GM12878 (cell line): ENCODE measurements around the gene ZDHHC14. TPM values are rescaled to one million over a fixed set of nuclear protein-coding genes. Genes with fewer than 3 reads are reported as not detected.

ENCODE experiments used
- ATAC-seq: fragments of 200-7000 bp; cut with Tn5 transposase; 3 replicates; pipeline ENCODE4 v1.9.1; 2020; ENCODE audit warnings: mild to moderate bottlenecking, moderate library complexity
- BruUV-seq: library from RNA; stranded (reverse); fragments of 400-500 nt; replicated peaks from 2 replicates; lab custom pipeline; 2021; lab: Mats Ljungman, UMichigan
- CTCF ChIA-PET: fragments of 300-600 bp; sonication (Branson Sonifier 250); formaldehyde crosslinking; extraction: SDS; loops from one replicate; lab custom pipeline; 2021; ENCODE audit warnings: inconsistent platforms; lab: Yijun Ruan, JAX
- POLR2A ChIA-PET: fragments of 350-600 bp; formaldehyde crosslinking; extraction: SDS; loops from one replicate; lab custom pipeline; 2021; ENCODE audit warnings: inconsistent platforms; lab: Charles Lee
- RAD21 ChIA-PET: fragments of 300-600 bp; sonication (Branson Sonifier 250); formaldehyde crosslinking; loops from one replicate; lab custom pipeline; 2023; ENCODE audit warnings: antibody characterized with exemption; ENCODE audit not compliant: unreplicated experiment; lab: Charles Lee
- SMC1A ChIA-PET: fragments of 300-600 bp; sonication (Branson Sonifier 250); formaldehyde crosslinking; loops from one replicate; lab custom pipeline; 2023; ENCODE audit not compliant: unreplicated experiment, uncharacterized antibody; lab: Charles Lee
- DNase-seq: peaks from one replicate; pipeline ENCODE4 v3.0.0-alpha.2; 2011; ENCODE audit warnings: low read depth, low spot score
- FAIRE-seq: peaks from 3 replicates; lab custom pipeline; 2011; peaks lifted over from hg19 to GRCh38; lab: Jason Lieb, UNC
- H2AFZ ChIP-seq: 2 replicates; pipeline ENCODE4 v1.6.0; 2011; ENCODE audit warnings: low read depth, low read length, control low read depth; ENCODE audit not compliant: control insufficient read depth
- H3K27ac ChIP-seq: 2 replicates; pipeline ENCODE4 v1.5.1; 2011; ENCODE audit warnings: control low read depth; ENCODE audit not compliant: control insufficient read depth, insufficient read depth
- H3K27me3 ChIP-seq, 2 experiments: replicated peaks in 1 of 2; 2 replicates each; pipeline versions ENCODE4 v1.6.0 to v1.6.1; 2011; ENCODE audit warnings: low read length in 1 of 2; ENCODE audit not compliant: control insufficient read depth in 2 of 2, insufficient read depth in 2 of 2
- H3K36me3 ChIP-seq, 2 experiments: 2 replicates each; pipeline ENCODE4 v1.5.1; 2011; ENCODE audit warnings: low read length in 1 of 2; ENCODE audit not compliant: control insufficient read depth in 2 of 2, insufficient read depth in 2 of 2
- H3K4me1 ChIP-seq: 2 replicates; pipeline ENCODE4 v1.6.1; 2011; ENCODE audit warnings: mild to moderate bottlenecking, low read length, moderate library complexity, mixed read lengths; ENCODE audit not compliant: control insufficient read depth, insufficient read depth
- H3K4me2 ChIP-seq: 2 replicates; pipeline ENCODE4 v1.6.0; 2011; ENCODE audit warnings: control low read depth; ENCODE audit not compliant: control insufficient read depth, insufficient read depth
- H3K4me3 ChIP-seq: fragments of 200-600 bp; sonication (generic); 2 replicates; pipeline ENCODE4 v1.5.1; 2016
- H3K79me2 ChIP-seq: 2 replicates; pipeline ENCODE4 v1.6.0; 2011; ENCODE audit warnings: low read length; ENCODE audit not compliant: control insufficient read depth, insufficient read depth
- H3K9ac ChIP-seq: 2 replicates; pipeline ENCODE4 v1.8.0; 2011; ENCODE audit warnings: low read length, control low read depth, mixed read lengths; ENCODE audit not compliant: control insufficient read depth, insufficient read depth
- H3K9me3 ChIP-seq: replicated peaks from 3 replicates; pipeline ENCODE4 v1.5.1; 2011; ENCODE audit warnings: mild to moderate bottlenecking, low read length; ENCODE audit not compliant: control insufficient read depth, insufficient read depth
- H4K20me1 ChIP-seq: 2 replicates; pipeline ENCODE4 v1.6.0; 2011; ENCODE audit not compliant: control insufficient read depth, insufficient read depth
- BHLHE40 ChIP-seq, 2 experiments: fragments of 450-650 bp in 1 of 2; IDR thresholded peaks; 2 replicates each; pipeline ENCODE4 v1.6.1; 2011 to 2017; ENCODE audit warnings: low read depth in 2 of 2, borderline replicate concordance in 1 of 2, improper control_type of control experiment in 1 of 2, low read length in 1 of 2, mild to moderate bottlenecking in 1 of 2
- DPF2 ChIP-seq: fragments of 450-650 bp; IDR thresholded peaks from 2 replicates; pipeline ENCODE4 v1.6.1; 2017; ENCODE audit warnings: mild to moderate bottlenecking
- E2F8 ChIP-seq: fragments of 450-650 bp; IDR thresholded peaks from 2 replicates; pipeline ENCODE4 v1.6.1; 2018; ENCODE audit warnings: mild to moderate bottlenecking, low read depth, moderate library complexity; ENCODE audit not compliant: partially characterized antibody
- FOS ChIP-seq: IDR thresholded peaks from 3 replicates; pipeline ENCODE4 v1.6.1; 2011; ENCODE audit warnings: borderline replicate concordance; ENCODE audit not compliant: insufficient read length; ENCODE audit errors: extremely low read depth
- FOXK2 ChIP-seq: fragments of 450-650 bp; IDR thresholded peaks from 2 replicates; pipeline ENCODE4 v1.6.1; 2017; ENCODE audit warnings: mild to moderate bottlenecking, moderate library complexity
- HDAC2 ChIP-seq: fragments of 200-600 bp; sonication (generic); IDR thresholded peaks from 2 replicates; pipeline ENCODE4 v1.6.1; 2017
- LARP7 ChIP-seq: fragments of 450-650 bp; IDR thresholded peaks from 2 replicates; pipeline ENCODE4 v1.6.1; 2017; ENCODE audit warnings: mild to moderate bottlenecking
- NFYA ChIP-seq: IDR thresholded peaks from 2 replicates; pipeline ENCODE4 v1.6.1; 2011; ENCODE audit warnings: low read depth, mild to moderate bottlenecking, low read length, improper control_type of control experiment, borderline replicate concordance
- RBBP5 ChIP-seq: fragments of 200-600 bp; sonication (generic); conservative IDR thresholded peaks from 2 replicates; pipeline ENCODE4 v1.6.1; 2016
- SMARCA5 ChIP-seq: fragments of 450-650 bp; IDR thresholded peaks from 2 replicates; pipeline ENCODE4 v1.6.1; 2017; ENCODE audit warnings: mild to moderate bottlenecking
- SUPT20H ChIP-seq: IDR thresholded peaks from 2 replicates; pipeline ENCODE4 v1.6.1; 2011; ENCODE audit warnings: low read depth, mild to moderate bottlenecking, low read length, moderate library complexity, borderline replicate concordance; ENCODE audit not compliant: control insufficient read depth
- TCF7 ChIP-seq: IDR thresholded peaks from 2 replicates; pipeline ENCODE4 v1.6.1; 2014; ENCODE audit warnings: antibody characterized with exemption, borderline replicate concordance
- ZNF384 ChIP-seq: IDR thresholded peaks from 2 replicates; pipeline ENCODE4 v1.6.1; 2012; ENCODE audit warnings: low read depth, mild to moderate bottlenecking, low read length, improper control_type of control experiment, borderline replicate concordance
- WGBS: methylation state at CpG from one replicate; pipeline ENCODE4 v1.1.6; 2016; ENCODE audit warnings: low lambda C conversion rate; ENCODE audit not compliant: insufficient replicate concordance, insufficient coverage; ENCODE audit errors: missing lambda C conversion rate; 5-methylcytosine and 5-hydroxymethylcytosine counted together
- in situ Hi-C: fragments of 300-500 bp; cut with MboI; formaldehyde crosslinking; loops from 9 replicates; pipeline ENCODE4 v1.14.3; 2018; ENCODE audit warnings: mixed read lengths
- intact Hi-C: fragments of 100-400 bp; cut with micrococcal nuclease; formaldehyde crosslinking; loops from one replicate; pipeline ENCODE4 v1.14.2; 2022; ENCODE audit not compliant: unreplicated experiment
- polyA plus RNA-seq, 11 experiments: library from polyadenylated mRNA; depleted of rRNA in 4 of 11; unstranded in 6 of 11; stranded (reverse) in 5 of 11; fragments of >200 nt; fragmentation: Nextera tagmentation in 4 of 11; fragmentation: Illumina TruSeq in 1 of 11; extraction: Ambion mirVana in 4 of 11; extraction: Trizol in 1 of 11; gene quantifications; 1 replicate in 1 of 11; 2 replicates in 10 of 11; pipeline versions ENCODE4 v1.2.1 to v1.2.3, GENCODE V29; 2011 to 2016; ENCODE audit warnings: inconsistent platforms in 2 of 11, missing spikeins in 2 of 11, low read depth in 1 of 11
- total RNA-seq, 4 experiments: library from RNA; depleted of rRNA in 3 of 4; stranded (reverse); fragments of >200 nt in 3 of 4; fragmentation: Illumina TruSeq in 1 of 4; extraction: Trizol in 1 of 4; gene quantifications; 2 replicates each; pipeline versions ENCODE4 v1.2.1 to v1.2.3, GENCODE V29; 2013 to 2021

ZDHHC14 gene
- total and polyA plus RNA-seq, 10 of the 15 experiments (the other 5 are each of a cell fraction or from before 2014, with no cell fraction given), result 0.15 to 16.0 (median 0.76) TPM; not detected in 1

DNA sequence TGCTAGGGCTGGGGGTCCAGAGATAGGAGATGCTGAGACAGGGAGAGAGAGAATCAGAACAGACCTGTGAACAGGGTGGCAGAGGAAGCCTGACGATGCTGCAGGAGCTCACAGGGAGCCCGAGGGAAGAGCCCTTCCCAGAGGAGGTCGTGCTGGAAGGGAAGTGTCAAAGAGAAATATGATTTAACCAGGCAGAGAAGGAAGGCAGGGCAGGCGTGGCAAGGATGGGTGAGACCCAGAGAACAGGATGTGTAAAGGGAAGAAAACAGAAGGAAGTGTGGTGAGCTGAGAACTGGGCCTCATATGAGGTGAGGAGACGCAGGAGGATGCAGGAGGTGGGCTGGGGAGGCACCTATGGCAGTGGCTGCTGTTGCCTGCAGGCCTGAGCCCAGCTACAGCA lies 105.6 kb downstream of the ZDHHC14 start:
- Histone ChIP-seq H2AFZ (no peak overlapping the region), H3K4me2 (no peak overlapping the region), H3K4me3 (no peak overlapping the region), H4K20me1 (no peaks in the 10 kb centered on the region), H3K79me2 (no peaks in the 10 kb centered on the region), H3K9ac (no peak overlapping the region), H3K27ac (no peak overlapping the region), H3K4me1 (no peaks in the 10 kb centered on the region), H3K36me3 (no peaks in the 10 kb centered on the region), H3K27me3 (no peaks in the 10 kb centered on the region), H3K9me3 (no peaks in the 10 kb centered on the region)
- TF ChIP-seq DPF2 (no peak), BHLHE40 (IDR thresholded peaks at IDR 0.05; ENCODE audit: borderline replicate concordance in 1 of 2, low read depth in 2 of 2, low read length in 1 of 2) (no peak), LARP7 (no peak), FOS (no peak), ZNF384 (no peak), HDAC2 (no peak)
- CTCF ChIA-PET, result interaction anchor here (1.2 to 1.8 kb wide), 2 partner anchors 9 to 44 kb away, joined by 3 to 4 read pairs; no protein-coding TSS in a partner anchor
- FAIRE-seq, result no peak
- WGBS, result 16% methylated on average over 5 of the region's 5 CpGs
- POLR2A ChIA-PET, result no interaction called here
- intact Hi-C loops (no loop called here), in situ Hi-C loops (no loop called here)
- no TSS peak for BruUV-seq
- SMC1A ChIA-PET, result interaction anchor here (1.1 to 2.0 kb wide), 3 partner anchors 11 to 172 kb away, joined by 3 to 4 read pairs (median 4); no protein-coding TSS in a partner anchor
- RAD21 ChIA-PET, result interaction anchor here (1.0 kb wide), 1 partner anchor 11 kb away, joined by 4 read pairs; no protein-coding TSS in a partner anchor
- no peak for DNase-seq
- ATAC-seq, result peak; percentile 46

DNA sequence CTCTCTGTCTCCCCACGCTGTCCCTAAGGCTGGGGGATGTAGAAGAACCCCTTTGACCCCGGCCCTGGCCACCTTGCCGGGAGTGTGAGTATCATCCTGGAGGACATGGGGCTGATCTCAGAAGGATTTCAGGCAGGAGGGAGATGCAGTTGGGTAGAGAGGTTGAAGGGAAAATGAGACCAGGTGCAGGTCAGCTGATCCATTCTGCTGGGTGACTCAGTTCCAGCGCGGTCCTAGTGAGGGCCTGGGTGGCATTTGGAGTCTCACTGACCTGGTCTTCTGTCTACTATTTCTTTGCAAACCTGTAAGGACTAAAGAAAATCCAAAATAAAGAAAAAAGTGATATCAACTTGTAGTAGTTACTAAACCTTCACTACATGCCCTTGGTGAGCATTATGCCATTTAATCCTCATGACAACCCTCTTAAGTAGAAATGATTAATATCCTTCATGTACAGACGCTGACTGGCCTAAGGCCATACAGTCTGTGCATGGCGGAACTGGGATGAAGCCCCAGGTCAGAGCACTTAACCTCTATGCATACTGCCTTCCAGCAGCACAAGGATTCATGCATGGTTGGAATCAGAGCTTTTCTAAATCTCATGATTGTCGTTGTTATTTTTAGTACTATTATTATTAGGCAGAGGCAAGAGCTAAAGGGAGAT lies 106.3 kb downstream of the ZDHHC14 start:
- Histone ChIP-seq H3K4me3 (no peak overlapping the region), H3K79me2 (no peaks in the 10 kb centered on the region), H4K20me1 (no peaks in the 10 kb centered on the region), H3K4me2 (no peak overlapping the region), H3K27ac (no peak overlapping the region), H3K9me3 (no peaks in the 10 kb centered on the region), H3K36me3 (no peaks in the 10 kb centered on the region), H3K9ac (no peak overlapping the region), H2AFZ (no peak overlapping the region), H3K27me3 (no peaks in the 10 kb centered on the region), H3K4me1 (no peaks in the 10 kb centered on the region)
- DNase-seq (no peak), ATAC-seq (no peak), FAIRE-seq (no peak)
- ChIA-PET POLR2A (no interaction called here), SMC1A (interaction anchor here (0.7 to 2.0 kb wide), 4 partner anchors 10 to 173 kb away, joined by 3 to 4 read pairs (median 4); no protein-coding TSS in a partner anchor), CTCF (interaction anchor here (1.2 to 1.8 kb wide), 2 partner anchors 10 to 43 kb away, joined by 3 to 4 read pairs; no protein-coding TSS in a partner anchor), RAD21 (no interaction called here)
- in situ Hi-C loops, result no loop called here
- WGBS, result 84% methylated on average over 8 of the region's 8 CpGs
- BruUV-seq, result no TSS peak
- intact Hi-C loops, result no loop called here
- TF ChIP-seq FOXK2 (no peak), SUPT20H (no peak), E2F8 (no peak), SMARCA5 (no peak), RBBP5 (no peak), TCF7 (no peak), NFYA (no peak)
